GM18526 (cell line): ENCODE results near the gene CREB5.

Experiments used
- POLR2A ChIP-seq: IDR thresholded peaks from 3 replicates; pipeline ENCODE4 v1.6.1; 2011; ENCODE audit not compliant: insufficient read length; ENCODE audit errors: extremely low read depth

The CREB5 gene

DNA sequence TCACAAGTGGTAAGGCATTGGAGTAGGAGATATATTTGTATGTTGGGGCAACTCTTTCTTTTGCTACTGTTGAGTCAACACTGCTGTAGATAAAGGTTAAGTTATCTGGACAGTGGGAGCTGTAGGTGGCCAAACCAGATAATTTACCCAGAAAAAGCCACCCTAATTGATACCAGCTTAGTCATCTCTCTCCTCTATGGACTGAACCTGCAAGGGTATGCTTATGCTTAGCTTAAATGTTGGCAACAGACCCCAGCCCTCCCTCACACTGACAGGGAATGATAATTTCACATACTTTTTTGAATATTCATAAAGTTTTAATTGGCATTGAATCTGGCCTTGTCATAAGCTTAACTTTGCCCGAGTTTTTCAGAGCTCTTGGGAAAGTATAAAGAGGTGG, 66.3 kb downstream of the CREB5 start:
- no peak for TF ChIP-seq POLR2A

- no peak for TF ChIP-seq POLR2A
Measured at GRCh38 chr7:28479507-28479947, 67.2 kb downstream of the CREB5 start.

DNA sequence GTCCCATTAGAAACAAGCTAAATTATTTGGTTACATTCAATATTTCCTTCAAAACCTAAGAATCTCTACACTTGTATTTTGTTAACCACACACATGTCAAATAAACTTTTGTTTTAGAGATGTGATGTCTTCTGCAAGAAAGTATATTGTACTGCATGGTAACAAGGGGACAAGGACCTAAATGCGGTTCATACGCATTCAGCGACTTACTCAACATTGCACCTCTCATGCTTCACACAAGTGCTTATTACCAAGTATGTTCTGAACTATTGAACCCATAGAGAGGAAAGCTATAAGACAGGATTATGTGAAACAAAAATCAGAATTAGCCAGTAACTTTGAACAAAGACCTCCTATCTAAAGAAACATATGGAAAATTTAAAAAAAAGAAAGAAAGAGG, 68.3 kb downstream of the CREB5 start:
- TF ChIP-seq POLR2A = no peak

DNA sequence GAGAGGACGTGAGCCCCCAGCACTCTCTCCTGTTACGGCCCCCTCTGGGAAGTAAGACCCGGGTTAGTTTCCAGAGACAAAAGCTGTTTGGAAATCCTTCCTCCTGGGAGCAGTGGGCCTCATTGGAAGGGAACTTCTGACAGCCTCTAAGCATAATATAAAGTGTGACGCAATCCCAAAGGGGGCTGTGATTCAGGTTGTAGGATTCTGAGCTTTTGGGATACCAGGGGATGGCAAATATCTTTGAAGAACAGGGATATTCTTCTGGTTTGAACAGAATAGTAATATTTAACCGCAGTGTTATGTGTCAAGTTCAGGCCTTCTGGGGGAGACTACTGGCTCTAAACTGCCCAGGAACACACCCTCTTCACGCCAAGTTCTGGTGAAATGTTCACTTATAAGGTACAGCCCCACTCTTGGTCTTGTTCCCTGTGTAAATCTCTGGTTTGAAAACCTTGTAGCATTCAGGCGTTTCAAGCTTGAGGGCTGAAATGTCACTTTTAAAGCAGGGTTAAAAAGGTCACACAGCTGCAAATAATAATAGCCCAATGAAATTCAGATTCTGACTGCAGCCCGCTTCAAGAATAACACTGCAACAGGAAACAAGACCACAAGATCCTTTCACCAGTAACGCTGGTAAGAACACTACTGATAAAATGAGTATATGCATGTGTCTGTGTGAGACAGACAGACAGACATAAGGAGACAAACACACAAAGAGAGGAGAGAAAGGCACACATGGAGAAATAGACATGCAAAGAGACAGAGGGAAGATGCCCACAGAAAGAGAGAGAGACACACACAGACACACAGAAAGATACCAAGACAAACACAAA, 69.0 kb downstream of the CREB5 start:
- no peak for TF ChIP-seq POLR2A

DNA sequence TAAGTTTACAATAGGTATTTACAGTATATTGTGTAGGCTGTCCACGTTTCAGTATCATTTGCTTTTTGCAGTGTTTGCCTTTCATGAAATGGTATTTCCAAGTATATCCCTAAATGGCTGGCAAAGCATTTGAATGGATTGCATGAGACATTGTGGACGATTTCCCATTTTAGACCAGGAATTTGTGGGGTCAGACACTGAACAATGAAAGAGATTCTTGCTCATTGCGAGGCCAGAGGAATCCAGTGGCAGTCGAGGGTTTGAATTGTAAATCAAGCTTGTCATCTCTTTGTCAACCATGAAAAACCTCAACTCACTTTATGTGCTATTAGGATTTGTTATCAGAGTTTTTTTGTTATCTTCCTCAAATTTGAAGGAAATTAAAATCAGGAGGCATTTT, 70.8 kb downstream of the CREB5 start:
- TF ChIP-seq POLR2A = no peak

GRCh38 chr7:28483908-28484605, 71.7 kb downstream of the CREB5 start:
- no peak for TF ChIP-seq POLR2A

DNA sequence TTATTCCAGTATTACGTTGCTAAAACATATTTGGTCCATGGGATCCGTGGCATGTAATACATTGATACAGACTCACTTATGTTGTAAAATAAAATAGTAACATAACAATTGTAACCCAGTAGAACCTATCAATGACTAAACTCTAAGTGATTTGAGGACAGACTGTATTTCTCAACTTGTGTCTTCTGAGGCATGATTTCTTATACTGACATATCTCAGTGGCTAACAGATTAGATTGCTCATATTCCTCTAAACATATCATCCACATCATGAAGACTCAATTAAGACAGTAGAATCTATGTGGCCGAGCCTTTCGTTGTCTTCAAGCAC, 72.3 kb downstream of the CREB5 start:
- no peak for TF ChIP-seq POLR2A

GRCh38 chr7:28487487-28487886, 75.2 kb downstream of the CREB5 start:
- no peak for TF ChIP-seq POLR2A

DNA sequence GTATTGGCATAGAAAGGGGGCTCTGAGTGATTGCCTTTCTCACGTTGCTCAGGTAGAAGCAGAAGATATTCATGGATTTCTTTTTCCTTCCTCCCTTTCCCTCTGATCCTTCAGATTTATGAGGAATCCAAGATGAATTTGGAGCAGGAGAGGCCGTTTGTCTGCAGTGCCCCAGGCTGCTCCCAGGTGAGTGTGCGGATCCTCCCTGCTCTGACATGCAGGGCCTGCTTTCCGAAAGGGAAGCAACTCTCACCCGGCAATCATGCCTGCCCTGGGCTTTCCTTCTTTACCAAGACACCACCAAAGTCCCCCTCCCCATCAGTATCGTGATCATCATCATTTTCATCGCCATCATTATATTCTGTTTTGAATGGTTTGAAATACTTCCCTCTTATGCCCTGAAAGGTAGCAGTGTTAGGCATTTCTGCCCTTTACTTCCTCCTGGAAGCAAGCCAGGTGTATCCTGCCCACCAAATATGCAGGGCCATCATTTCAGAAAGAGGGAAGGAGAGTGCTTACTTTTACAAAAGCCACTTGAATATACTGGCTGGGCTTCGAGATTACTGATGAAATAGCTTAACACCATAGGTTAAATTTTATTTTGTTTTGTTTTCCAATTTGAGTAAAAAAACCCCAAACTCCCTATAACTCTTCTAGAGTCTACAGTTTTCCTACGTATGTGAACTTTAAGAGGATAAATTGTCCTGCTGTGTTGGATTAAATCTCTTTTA, 75.9 kb downstream of the CREB5 start:
- no peak for TF ChIP-seq POLR2A

DNA sequence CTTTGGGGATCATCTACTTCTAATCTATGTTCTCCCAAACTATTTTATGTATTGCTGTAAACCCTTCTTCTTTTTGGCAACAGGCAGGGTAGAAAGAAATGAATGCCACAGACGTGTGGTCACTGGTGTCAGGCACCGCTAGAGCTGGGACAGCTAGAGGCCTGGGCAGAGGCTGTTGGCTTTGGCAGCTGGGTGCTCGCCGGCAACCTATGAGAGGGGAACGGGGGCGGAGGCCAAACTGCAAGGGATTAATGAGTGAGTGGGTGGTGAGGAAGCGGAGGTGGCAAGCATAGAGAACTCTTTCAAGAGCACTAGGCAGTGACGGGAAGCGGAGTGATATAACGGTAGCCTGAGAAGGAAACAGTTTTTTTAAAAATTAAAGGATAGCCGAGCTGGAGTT, 78.5 kb downstream of the CREB5 start:
- TF ChIP-seq POLR2A = no peak

DNA sequence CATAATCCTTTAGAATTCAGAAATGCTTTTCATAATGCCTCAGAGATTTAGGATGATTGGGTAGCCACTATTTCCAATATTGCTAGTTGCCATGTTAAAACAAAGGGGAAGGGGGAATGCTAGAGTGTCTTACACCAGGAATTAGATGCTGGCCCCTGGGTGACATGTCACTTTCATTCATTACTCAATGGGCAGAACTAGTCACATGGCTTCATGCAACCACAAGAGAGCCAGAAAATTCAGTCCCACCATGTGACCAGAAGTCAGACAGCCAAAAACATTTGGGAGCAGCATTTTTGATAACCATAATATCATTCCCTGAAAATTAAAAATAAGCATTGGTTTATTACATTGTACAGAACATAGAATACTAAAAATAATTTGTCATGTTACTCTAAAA, 81.2 kb downstream of the CREB5 start:
- TF ChIP-seq POLR2A = no peak

DNA sequence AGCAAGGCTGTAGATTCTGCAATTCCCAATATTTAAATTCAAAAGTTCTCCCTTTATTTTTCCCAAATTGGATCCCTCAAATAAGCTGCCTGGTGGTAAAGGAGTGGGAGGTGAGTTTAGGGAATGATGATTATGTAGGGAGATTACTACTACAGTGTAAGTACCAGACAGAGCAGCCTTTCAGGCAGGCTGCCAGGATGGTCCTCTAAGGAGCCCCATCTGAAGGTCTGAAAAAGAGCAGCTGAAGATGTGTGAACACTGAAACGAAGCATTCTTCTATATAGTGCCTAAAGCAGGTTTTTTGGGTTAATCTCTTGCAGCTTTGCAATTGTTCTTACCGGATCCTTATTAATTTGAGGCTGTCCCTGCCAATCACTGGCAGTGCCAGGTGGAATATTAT, 84.7 kb downstream of the CREB5 start:
- no peak for TF ChIP-seq POLR2A

DNA sequence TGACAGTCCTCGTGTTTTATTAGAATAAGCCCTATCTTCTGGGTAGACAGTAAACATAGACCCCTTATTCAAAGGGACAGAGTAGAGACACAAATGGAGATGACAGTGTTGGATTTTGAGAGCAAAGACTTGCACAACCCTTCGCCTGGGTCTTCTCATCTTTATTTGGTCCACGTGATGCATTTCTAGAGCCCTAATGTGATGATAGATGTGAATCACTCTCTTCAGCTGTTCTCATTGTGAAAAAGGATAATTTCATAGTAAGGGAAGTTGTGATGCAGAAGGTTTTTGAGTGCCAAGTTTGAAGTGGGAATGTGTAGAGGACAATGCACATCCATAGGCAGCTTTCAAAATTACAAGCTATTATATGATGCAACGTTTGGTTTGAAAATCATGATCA, 86.3 kb downstream of the CREB5 start:
- no peak for TF ChIP-seq POLR2A

DNA sequence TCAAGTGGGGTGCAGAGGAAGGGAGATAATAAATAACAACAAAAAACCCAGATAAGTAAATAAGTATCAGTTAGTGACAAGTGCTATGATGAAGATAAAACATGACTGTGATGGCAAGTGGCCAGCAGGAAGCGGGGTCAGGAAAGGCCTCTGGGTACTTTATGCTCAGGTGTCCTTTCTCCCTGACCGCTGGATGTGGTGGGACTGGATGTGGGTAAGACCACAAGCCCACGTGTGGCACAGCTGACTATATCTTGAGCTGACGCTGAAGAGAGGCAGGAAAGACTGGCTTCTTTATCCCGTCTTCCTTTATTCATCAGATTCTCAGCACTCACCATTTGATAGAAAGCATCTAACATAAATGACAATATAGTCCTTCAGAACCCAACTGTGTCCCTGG, 87.8 kb downstream of the CREB5 start:
- no peak for TF ChIP-seq POLR2A

DNA sequence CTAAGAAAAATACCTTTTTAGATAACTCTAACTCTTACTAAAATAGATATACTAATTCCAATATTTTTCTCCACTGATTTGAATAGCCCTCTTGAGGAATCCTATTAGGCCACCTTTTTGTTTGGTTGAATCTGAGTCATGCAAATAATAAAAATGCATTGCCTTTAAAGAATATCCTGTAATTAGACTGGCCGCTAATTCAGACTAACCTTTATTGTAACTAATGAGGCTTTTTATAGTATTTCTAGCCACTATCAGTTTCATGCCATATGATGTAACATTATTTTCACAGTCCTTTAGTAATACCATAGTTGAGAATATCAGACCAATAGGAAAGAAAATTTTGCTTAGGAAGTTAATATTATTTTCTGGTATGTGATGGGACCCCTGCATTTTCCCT, 90.1 kb downstream of the CREB5 start:
- TF ChIP-seq POLR2A = no peak

- no peak for TF ChIP-seq POLR2A
Measured at GRCh38 chr7:28503396-28503795, 91.1 kb downstream of the CREB5 start.
